ENCODE measurements around the gene RNF32. TPM values are rescaled to one million over a fixed set of nuclear protein-coding genes. Genes with fewer than 3 reads are reported as not detected.

RNF32 gene
- 2.2 TPM for total RNA-seq

- peak; percentile 88 for DNase-seq
Observed at GRCh38 chr7:156640257-156640948, at the start of gene RNF32. RNF32 (plus strand) TSS chr7:156640774; CDS start chr7:156643878, 3,104 bp downstream.

- no peak for DNase-seq
Observed at GRCh38 chr7:156592155-156592884, 48.3 kb upstream of the RNF32 start.

- DNase-seq: no peak
Observed at GRCh38 chr7:156594283-156595080, 46.1 kb upstream of the RNF32 start.

GRCh38 chr7:156600496-156600895 lies 40.1 kb upstream of the RNF32 start:
- no peak for DNase-seq

GRCh38 chr7:156602283-156602682 lies 38.3 kb upstream of the RNF32 start:
- no peak for DNase-seq

GRCh38 chr7:156603011-156603410 lies 37.6 kb upstream of the RNF32 start:
- DNase-seq: no peak

- DNase-seq: no peak
Observed at GRCh38 chr7:156603629-156604028, 36.9 kb upstream of the RNF32 start.

- DNase-seq: no peak
Observed at GRCh38 chr7:156604311-156604710, 36.3 kb upstream of the RNF32 start.

- no peak for DNase-seq
Observed at GRCh38 chr7:156604836-156605695, 35.5 kb upstream of the RNF32 start.

GRCh38 chr7:156606135-156606534 lies 34.4 kb upstream of the RNF32 start:
- DNase-seq: no peak

- DNase-seq: no peak
Observed at GRCh38 chr7:156606691-156607331, 33.8 kb upstream of the RNF32 start.

- no peak for DNase-seq
Observed at GRCh38 chr7:156607332-156608172, 33.0 kb upstream of the RNF32 start.

- DNase-seq: no peak
Observed at GRCh38 chr7:156608173-156608478, 32.4 kb upstream of the RNF32 start.

GRCh38 chr7:156609010-156609877 lies 31.3 kb upstream of the RNF32 start:
- no peak for DNase-seq

GRCh38 chr7:156610130-156610529 lies 30.4 kb upstream of the RNF32 start:
- no peak for DNase-seq

GRCh38 chr7:156610601-156611000 lies 30.0 kb upstream of the RNF32 start:
- no peak for DNase-seq

GRCh38 chr7:156611014-156612010 lies 29.3 kb upstream of the RNF32 start:
- DNase-seq: no peak

GRCh38 chr7:156612930-156613329 lies 27.6 kb upstream of the RNF32 start:
- DNase-seq: no peak
